ENCODE data around the gene ABCB1.
"Not testable (repeated sequence)": the region's sequence is repeated elsewhere in the genome, so short reads cannot be mapped to it uniquely, and the experiment has no call there.

GRCh38 chr7:87469204-87469603 lies 131.5 kb downstream of the ABCB1 start:
- TF ChIP-seq CTCF (IDR thresholded peaks at IDR 0.05; ENCODE audit: poor library complexity, severe bottlenecking); POLR2AphosphoS5 (IDR thresholded peaks at IDR 0.05); EP300 (conservative IDR thresholded peaks at IDR 0.05; ENCODE audit: poor library complexity, severe bottlenecking): not testable (repeated sequence)
- TF ChIP-seq, protein P1, sequence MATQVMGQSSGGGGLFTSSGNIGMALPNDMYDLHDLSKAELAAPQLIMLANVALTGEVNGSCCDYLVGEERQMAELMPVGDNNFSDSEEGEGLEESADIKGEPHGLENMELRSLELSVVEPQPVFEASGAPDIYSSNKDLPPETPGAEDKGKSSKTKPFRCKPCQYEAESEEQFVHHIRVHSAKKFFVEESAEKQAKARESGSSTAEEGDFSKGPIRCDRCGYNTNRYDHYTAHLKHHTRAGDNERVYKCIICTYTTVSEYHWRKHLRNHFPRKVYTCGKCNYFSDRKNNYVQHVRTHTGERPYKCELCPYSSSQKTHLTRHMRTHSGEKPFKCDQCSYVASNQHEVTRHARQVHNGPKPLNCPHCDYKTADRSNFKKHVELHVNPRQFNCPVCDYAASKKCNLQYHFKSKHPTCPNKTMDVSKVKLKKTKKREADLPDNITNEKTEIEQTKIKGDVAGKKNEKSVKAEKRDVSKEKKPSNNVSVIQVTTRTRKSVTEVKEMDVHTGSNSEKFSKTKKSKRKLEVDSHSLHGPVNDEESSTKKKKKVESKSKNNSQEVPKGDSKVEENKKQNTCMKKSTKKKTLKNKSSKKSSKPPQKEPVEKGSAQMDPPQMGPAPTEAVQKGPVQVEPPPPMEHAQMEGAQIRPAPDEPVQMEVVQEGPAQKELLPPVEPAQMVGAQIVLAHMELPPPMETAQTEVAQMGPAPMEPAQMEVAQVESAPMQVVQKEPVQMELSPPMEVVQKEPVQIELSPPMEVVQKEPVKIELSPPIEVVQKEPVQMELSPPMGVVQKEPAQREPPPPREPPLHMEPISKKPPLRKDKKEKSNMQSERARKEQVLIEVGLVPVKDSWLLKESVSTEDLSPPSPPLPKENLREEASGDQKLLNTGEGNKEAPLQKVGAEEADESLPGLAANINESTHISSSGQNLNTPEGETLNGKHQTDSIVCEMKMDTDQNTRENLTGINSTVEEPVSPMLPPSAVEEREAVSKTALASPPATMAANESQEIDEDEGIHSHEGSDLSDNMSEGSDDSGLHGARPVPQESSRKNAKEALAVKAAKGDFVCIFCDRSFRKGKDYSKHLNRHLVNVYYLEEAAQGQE (IDR thresholded peaks at IDR 0.05; ENCODE audit: borderline replicate concordance): not testable (repeated sequence)

Measured in neural cell (in vitro differentiated cells).